Astrocyte (in vitro differentiated cells and primary cell): ENCODE measurements around the gene HOXA1.

Source experiments
- EZH2 ChIP-seq: IDR thresholded peaks from 2 replicates; pipeline ENCODE4 v1.6.1; 2012; ENCODE audit warnings: mild to moderate bottlenecking, low read length, inconsistent platforms; ENCODE audit not compliant: insufficient read depth
- TF ChIP-seq, protein P1 (sequence below): IDR thresholded peaks from 2 replicates; pipeline ENCODE4 v1.5.1; 2011; ENCODE audit warnings: low read depth, mild to moderate bottlenecking, inconsistent platforms, low read length, moderate library complexity; ENCODE audit not compliant: insufficient read depth

DNA sequence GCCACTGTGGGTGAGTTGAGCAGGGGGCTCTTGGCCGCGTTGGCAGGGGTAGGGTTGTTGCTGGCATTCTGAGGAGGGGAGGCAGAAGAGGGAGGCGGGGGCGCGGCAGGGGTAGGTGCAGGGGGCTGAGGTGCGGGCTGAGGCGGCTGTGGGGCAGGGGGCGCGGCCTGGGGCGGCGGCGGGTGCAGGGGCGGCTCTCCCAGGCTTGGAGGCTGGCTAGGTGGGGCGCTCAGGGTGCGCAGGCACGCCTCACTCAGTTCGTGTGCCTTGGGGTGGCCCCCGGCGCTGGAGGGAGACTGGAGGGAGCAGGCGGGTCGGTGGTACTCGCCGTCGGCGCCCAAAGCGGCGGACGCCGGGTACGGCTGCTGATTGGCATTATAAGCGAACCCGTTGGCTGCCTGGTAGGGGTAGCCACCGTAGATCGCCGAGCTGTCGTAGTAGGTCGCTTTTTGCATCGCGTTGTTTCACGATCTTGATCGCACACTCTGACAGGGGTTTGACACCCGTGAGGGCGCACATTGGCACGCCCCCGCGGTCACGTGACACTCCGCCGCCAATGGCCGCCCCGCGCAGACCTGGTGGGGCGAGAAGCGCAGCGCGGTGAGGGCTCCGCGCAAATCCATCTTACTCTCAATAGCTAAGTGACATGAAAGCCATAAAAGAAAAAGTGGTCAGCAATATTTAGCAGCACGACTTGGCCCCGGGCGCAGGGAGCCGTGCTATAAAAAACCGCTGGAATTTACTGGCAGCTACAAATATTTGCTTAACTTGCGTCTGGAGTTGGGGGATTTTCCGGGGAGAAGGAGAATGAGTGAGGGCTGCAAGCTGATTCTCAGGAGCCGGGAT, 14.6 kb upstream of the HOXA1 start:
- TF ChIP-seq, protein P1, sequence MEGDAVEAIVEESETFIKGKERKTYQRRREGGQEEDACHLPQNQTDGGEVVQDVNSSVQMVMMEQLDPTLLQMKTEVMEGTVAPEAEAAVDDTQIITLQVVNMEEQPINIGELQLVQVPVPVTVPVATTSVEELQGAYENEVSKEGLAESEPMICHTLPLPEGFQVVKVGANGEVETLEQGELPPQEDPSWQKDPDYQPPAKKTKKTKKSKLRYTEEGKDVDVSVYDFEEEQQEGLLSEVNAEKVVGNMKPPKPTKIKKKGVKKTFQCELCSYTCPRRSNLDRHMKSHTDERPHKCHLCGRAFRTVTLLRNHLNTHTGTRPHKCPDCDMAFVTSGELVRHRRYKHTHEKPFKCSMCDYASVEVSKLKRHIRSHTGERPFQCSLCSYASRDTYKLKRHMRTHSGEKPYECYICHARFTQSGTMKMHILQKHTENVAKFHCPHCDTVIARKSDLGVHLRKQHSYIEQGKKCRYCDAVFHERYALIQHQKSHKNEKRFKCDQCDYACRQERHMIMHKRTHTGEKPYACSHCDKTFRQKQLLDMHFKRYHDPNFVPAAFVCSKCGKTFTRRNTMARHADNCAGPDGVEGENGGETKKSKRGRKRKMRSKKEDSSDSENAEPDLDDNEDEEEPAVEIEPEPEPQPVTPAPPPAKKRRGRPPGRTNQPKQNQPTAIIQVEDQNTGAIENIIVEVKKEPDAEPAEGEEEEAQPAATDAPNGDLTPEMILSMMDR, result no peak
- TF ChIP-seq EZH2, result no peak
